Renal cortex interstitium (tissue), 15 donors: ENCODE measurements around the gene OR4N2. TPM values are rescaled to one million over a fixed set of nuclear protein-coding genes. Genes with fewer than 3 reads are reported as not detected.
"Not testable (repeated sequence)": the region's sequence is repeated elsewhere in the genome, so short reads cannot be mapped to it uniquely, and the experiment has no call there.

ENCODE experiments used
- DNase-seq, 11 donors: peaks; one replicate each; pipeline ENCODE4 v3.0.0-alpha.2; 2013; ENCODE audit warnings: low read depth in 9 of 11, low spot score in 4 of 11; ENCODE audit errors: extremely low read depth in 1 of 11
- long read RNA-seq, 16 experiments: transcript quantifications; one replicate each; lab custom pipeline, GENCODE V29; 2026
- polyA plus RNA-seq, 3 donors: library from polyadenylated mRNA; unstranded; fragments of 120-200 nt; gene quantifications; one replicate each; pipeline ENCODE4 v1.2.1, GENCODE V29; 2013; ENCODE audit not compliant: insufficient read length in 3 of 3

The OR4N2 gene, protein sequence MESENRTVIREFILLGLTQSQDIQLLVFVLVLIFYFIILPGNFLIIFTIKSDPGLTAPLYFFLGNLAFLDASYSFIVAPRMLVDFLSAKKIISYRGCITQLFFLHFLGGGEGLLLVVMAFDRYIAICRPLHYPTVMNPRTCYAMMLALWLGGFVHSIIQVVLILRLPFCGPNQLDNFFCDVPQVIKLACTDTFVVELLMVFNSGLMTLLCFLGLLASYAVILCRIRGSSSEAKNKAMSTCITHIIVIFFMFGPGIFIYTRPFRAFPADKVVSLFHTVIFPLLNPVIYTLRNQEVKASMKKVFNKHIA
- polyA plus RNA-seq = not detected
- long read RNA-seq, donor 1 = 0 reads
- long read RNA-seq, donor 2 = 0 reads
- long read RNA-seq, donor 3, partial matches to known transcripts = 0 of 3 reads
- long read RNA-seq, donor 3, other reads (novel, unspliced or antisense) = 0 of 3 reads
- long read RNA-seq, donor 4 = 0 reads
- long read RNA-seq, donor 5 = 0 reads
- long read RNA-seq, donor 6 = 0 reads
- long read RNA-seq, donor 7, partial matches to known transcripts = 0 of 1 reads
- long read RNA-seq, donor 7, other reads (novel, unspliced or antisense) = 0 of 1 reads
- long read RNA-seq, donor 8 = 0 reads
- long read RNA-seq, donor 9 = 0 reads
- long read RNA-seq, donor 10 = 0 reads
- long read RNA-seq, donor 11, partial matches to known transcripts = 0 of 1 reads
- long read RNA-seq, donor 11, other reads (novel, unspliced or antisense) = 0 of 1 reads
- long read RNA-seq, donor 12 = 0 reads
- long read RNA-seq, donor 13 = 0 reads
- long read RNA-seq, donor 14 = 0 reads
- long read RNA-seq, donor 15 = 0 reads
- long read RNA-seq, donor 16 = 0 reads

DNA sequence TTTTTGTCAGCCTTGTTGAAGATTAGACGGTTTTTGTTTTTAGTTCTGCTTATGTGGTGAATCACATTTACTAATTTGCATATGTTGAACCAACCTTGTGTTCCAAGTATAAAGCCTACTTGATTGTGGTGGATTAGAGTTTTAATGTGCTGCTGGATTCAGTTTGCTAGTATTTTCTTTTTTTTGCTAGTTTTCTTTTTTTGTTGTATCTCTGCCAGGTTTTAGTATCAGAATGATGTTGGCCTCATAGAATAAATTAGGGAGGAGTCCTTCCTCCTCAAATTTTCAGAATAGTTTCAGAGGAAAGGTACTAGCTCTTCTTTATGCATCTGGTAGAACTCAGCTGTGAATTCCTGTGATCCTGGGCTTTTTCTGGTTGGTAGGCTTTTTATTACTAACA, at the start of gene OR4N2:
Gene OR4N2 (plus strand): TSS at position 301 of the 400 bp plus-strand sequence. CDS start 23,679 bp downstream, outside the sequence.
- not testable (repeated sequence) for DNase-seq

DNA sequence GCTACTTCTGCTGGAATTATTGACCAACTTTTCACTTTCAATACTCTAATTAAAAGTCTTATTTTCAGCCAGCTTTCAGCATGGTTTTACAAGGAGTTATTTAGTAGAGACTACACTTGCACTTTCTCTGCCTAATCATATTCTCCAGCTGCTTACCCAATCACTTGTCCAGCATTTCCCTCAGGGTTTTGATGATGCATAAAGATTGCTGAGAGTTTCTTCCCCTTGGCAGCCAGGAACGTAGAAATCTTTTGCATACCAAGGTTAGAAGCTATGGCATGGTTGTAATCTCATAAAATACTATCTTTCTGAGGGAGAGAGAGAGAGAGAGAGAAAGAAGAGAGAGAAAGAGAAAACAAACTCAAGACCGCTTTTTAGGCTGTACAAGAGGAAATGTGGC, 49.4 kb upstream of the OR4N2 start:
- no peak for DNase-seq

DNA sequence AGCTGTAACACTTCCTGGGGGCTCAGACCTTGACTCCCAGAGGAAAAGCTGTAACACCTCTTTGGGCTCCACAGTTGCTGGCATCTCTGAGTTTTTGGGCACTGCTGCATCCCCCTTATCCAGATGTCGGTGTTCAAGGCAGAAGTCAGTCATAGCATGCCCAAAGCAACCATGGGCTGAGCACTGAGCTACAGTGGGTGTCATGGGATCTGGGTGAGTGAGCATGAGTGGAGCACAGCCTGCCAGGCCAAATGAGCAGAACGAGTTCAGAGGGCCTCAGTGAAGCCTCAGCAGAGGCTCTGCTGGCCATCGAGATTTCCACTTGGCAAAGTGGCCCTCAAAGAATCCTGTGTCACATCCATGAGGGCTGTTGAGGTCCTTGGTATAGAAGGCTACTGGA, 32.1 kb upstream of the OR4N2 start:
- DNase-seq = not testable (repeated sequence)

DNA sequence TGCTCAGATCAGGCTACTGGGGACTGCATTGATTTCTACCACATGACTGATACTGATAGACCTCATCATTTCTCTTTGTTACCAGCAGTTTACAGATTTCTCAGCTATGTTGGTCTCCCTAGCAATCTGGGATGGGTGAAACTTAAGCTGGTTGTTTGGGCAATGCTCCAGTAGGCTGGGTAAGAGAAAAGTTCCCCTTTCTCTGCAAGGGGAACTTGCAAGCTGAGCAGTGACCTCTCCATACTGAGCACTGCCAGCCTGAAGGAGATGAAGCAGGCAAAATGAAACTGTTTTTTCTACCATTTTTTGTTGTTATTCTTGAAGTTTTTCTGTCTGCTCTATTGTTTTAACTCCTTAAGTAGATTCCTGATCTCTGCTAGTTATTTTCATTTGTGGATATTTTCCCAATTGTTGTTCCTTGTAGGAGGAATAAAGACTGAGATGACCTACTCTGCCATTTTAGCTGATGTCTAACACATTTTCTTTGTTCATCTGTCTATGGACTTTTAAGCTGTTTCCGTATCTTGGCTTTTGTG, 31.6 kb upstream of the OR4N2 start:
- DNase-seq = no peak

DNA sequence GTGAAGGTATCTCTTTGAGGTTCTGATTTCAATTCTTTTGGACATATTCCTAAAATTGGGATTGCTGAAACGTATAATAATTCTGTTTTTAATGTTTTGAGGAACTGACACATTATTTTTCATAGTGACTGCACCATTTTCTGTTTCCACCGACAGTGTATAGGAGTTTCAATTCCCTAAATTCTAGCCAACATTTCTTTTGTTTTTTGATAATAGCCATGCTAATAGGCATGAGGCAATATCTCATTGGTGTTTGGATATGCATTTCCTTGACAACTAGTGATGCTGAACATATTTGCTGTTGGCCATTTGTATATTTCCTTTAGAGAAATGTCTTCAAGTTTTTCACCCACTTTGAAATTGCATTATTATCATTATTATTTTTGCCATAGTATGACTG, 31.1 kb upstream of the OR4N2 start:
- not testable (repeated sequence) for DNase-seq

DNA sequence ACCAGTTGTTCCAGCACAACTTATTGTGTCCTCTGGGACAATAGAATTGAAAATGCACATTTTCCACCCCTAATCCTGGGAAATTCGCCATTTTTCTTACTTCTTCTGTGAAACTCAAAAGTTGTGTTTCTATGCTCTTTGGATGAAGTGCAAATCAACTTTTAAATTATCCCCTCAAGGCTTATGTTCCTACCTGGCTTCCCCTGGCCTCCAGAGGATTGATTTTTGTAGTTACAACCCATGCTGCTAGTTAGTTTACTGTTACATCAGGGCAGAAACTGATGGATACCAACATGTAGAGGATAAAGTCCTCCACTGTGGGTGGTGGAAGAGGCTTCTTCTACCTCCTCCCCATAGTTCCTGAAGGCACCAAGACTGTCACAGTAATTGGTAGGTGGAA, 30.4 kb upstream of the OR4N2 start, which contains the start of gene OR4M1:
Gene OR4M1 (plus strand): TSS at position 301 of the 400 bp plus-strand sequence. CDS start 6,819 bp downstream, outside the sequence.
- DNase-seq = not testable (repeated sequence)

GRCh38 chr14:19775587-19775986, 28.0 kb upstream of the OR4N2 start:
- DNase-seq = no peak

DNA sequence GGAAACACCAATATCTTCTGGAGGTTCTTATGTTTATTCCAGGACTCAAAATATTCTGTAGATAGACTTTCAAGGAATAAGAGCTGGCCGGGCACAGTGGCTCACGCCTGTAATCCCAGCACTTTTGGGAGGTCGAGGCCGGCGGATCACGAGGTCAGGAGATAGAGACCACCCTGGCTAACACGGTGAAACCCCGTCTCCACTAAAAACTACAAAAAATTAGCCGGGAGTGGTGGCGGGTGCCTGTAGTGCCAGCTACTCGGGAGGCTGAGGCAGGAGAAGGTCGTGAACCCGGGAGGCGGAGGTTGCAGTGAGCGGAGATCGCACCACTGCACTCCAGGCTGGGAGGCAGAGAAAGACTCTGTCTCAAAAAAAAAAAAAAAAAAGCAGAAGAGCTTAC, 17.7 kb upstream of the OR4N2 start:
- not testable (repeated sequence) for DNase-seq

DNA sequence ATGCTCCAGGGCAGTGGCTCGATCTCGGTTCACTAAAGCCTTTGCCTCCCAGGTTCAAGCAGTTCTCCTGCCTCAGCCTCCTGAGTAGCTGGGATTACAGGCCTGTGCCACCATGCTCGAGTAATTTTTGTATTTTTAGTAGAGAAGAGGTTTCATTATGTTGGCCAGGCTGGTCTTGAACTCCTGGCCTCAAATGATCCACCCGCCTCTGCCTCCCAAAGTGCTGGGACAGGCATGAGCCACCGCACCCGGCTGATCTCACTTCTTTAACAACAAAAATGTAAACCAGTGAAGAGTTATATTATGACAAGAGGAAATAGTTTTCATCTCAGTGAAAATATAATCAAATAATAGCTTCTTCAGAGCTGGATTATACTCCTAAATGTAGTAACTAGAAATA, 16.3 kb upstream of the OR4N2 start:
- not testable (repeated sequence) for DNase-seq

DNA sequence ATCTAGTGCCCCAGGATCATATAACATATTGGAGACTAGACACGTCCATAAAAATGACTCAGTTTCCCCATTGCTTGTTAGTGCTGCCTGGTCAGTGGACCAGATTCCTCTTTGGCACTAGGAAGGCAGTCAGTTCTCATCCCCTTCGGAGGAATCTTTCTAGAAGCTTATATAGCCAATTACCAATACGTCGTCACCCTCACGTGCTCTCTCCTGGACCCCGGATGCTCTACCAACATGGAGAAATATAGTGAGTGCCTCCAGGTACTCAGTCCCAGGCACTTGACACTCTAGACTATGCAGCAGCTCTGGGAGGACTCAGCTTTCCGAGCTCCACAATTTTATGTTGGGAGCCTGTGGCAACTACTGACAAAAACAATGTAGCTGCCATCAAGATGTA, 15.4 kb upstream of the OR4N2 start:
- DNase-seq = not testable (repeated sequence)

- DNase-seq = not testable (repeated sequence)
These were observed 7.0 kb upstream of the OR4N2 start for GRCh38 chr14:19796520-19797108.

GRCh38 chr14:19799880-19800279, 3.7 kb upstream of the OR4N2 start:
- DNase-seq = no peak

DNA sequence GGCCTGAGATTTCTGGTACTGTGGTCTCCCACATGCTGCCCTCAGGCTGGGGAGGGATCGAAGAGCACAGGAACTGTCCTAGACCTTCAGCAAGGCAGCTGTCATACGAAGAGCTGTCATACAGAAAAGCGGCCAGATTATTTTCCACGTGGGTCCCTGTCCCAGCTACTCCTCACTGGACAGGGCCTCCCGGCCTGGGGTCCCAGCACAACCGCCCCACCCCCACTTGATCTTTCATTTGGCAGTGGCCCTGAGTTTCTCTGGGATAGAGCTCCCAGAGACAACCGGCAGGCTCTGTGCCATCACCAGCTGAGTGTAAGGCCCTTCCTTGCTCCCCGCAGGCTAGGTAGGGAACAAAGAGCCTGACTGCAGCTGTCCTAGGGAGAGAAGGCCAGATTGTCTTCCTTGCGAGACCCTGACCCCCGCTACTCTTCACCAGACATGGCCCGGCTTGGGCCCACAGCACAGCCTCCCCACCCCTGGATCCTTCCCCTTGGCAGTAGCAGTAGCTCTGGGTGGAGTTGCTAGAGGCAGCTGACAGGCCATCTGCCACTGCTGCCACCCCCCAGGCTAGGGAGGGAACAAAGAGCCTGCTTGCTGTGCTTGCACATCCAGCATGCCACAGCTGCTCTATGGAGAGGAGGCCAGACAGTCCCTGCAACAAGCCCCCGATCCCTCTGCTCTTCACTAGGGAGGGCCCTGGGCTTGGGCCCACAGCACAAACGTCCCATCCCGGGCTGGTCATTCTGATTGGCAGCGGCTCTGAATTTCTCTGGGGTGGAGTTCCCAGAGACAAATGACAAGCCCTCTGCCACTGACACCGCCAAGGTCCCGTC, 3.1 kb upstream of the OR4N2 start:
- no peak for DNase-seq

- no peak for DNase-seq
These were observed 2.5 kb upstream of the OR4N2 start for GRCh38 chr14:19801118-19801464.

DNA sequence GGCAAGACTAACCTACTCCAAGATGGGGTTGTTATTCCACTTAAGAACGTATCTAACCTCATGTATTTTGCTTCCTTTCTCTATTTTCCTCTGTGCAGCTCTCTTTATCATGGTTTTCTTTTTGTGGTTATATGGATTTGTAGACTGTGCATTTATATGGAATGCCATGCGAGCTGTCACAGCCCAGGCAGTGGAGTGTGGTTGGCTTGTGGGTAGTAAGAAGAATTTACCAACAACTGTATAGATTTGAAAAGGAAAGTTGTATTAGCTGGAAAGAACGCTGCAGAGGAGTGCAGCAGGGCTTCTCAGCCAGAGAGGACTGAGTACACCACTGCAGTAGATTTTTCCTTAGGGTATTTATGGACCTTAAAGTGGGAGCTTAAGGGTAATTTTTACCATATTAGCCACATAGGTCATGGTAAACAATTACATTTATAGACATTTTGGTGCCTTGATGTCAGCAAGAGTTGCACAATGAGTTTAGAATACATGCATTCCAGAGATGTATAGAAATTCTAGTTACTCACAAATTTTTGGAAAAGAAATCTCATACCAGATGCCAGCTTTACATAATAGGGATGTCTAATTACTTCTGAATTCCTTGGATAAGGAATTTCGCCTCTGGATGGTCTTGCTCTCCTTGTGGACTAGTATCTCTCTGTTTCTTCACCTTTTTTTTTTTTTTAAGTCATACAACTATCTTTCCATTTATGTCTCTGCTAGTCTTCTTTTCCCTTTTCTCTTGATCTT, 9.8 kb downstream of the OR4N2 start:
- not testable (repeated sequence) for DNase-seq

GRCh38 chr14:19819879-19820278, 16.3 kb downstream of the OR4N2 start:
- DNase-seq = not testable (repeated sequence)

- DNase-seq = not testable (repeated sequence)
These were observed 17.4 kb downstream of the OR4N2 start for GRCh38 chr14:19821016-19821415.

- DNase-seq = no peak
These were observed 19.6 kb downstream of the OR4N2 start for GRCh38 chr14:19823178-19823577.
